Omental fat pad (tissue), 4 donors: ENCODE measurements around the gene MACROD2. TPM values are rescaled to one million over a fixed set of nuclear protein-coding genes. Genes with fewer than 3 reads are reported as not detected.
"Not testable (repeated sequence)": the region's sequence is repeated elsewhere in the genome, so short reads cannot be mapped to it uniquely, and the experiment has no call there.

Experiments
- ATAC-seq: fragments of 150-250 bp; one replicate; pipeline ENCODE4 v1.9.1; 2016; ENCODE audit warnings: mild to moderate bottlenecking, moderate library complexity; ENCODE audit not compliant: low FRiP score
- DNase-seq: peaks from one replicate; pipeline ENCODE4 v3.0.0-alpha.2; 2019; ENCODE audit warnings: low spot score
- CTCF ChIP-seq, 3 donors: fragments of 450-650 bp; IDR thresholded peaks; one replicate each; pipeline ENCODE4 v1.5.1; 2016 to 2017; ENCODE audit warnings: antibody characterized with exemption in 3 of 3, mild to moderate bottlenecking in 3 of 3, moderate library complexity in 2 of 3
- total RNA-seq, 4 donors: library from RNA; depleted of rRNA; stranded (reverse); fragments of >200 nt; gene quantifications; one replicate each; pipeline ENCODE4 v1.1.0, GENCODE V29; 2016

Gene MACROD2
- total RNA-seq, 4 donors from 2014 or later = 6.8 to 54.1 (median 7.4) TPM

GRCh38 chr20:15195378-15195777, 1200.1 kb downstream of the MACROD2 start:
- TF ChIP-seq CTCF (IDR thresholded peaks at IDR 0.05) = no peak
- ATAC-seq (no peak), DNase-seq (no peak)

GRCh38 chr20:15196547-15197255, 1201.4 kb downstream of the MACROD2 start:
- DNase-seq = no peak
- ATAC-seq = no peak
- no peak for TF ChIP-seq CTCF (IDR thresholded peaks at IDR 0.05)

GRCh38 chr20:15198017-15198416, 1202.7 kb downstream of the MACROD2 start:
- ATAC-seq, DNase-seq: not testable (repeated sequence)

- TF ChIP-seq CTCF (IDR thresholded peaks at IDR 0.05) = no peak
- ATAC-seq = no peak
Observed at GRCh38 chr20:15199698-15200097, 1204.4 kb downstream of the MACROD2 start.

GRCh38 chr20:15200147-15200565, 1204.8 kb downstream of the MACROD2 start:
- no peak for TF ChIP-seq CTCF (IDR thresholded peaks at IDR 0.05)
- ATAC-seq (no peak), DNase-seq (no peak)

More at GRCh38 chr20:15199698-15200097, 1204.4 kb downstream of the MACROD2 start:
- no peak for DNase-seq

- no peak for TF ChIP-seq CTCF (IDR thresholded peaks at IDR 0.05)
- no peak for ATAC-seq
- no peak for DNase-seq
Observed at GRCh38 chr20:15201602-15202001, 1206.3 kb downstream of the MACROD2 start.

- DNase-seq (no peak), ATAC-seq (no peak)
- TF ChIP-seq CTCF (IDR thresholded peaks at IDR 0.05) = no peak
Observed at GRCh38 chr20:15204234-15204633, 1208.9 kb downstream of the MACROD2 start.
